Endometrium (tissue), 2 donors: Measurements from ENCODE around the gene PRR23A.
"Not testable (repeated sequence)": the region's sequence is repeated elsewhere in the genome, so short reads cannot be mapped to it uniquely, and the experiment has no call there.

Source experiments
- FAIRE-seq: peaks from 2 replicates; lab custom pipeline; 2012; peaks lifted over from hg19 to GRCh38; lab: Jason Lieb, UNC
- donor health status: control.
- donor health status: control.

PRR23A gene

GRCh38 chr3:139006051-139006716 is at the start of gene PRR23A:
Gene PRR23A (minus strand): TSS chr3:139006268. CDS start chr3:139006268, 0 bp downstream.
- no peak for FAIRE-seq

GRCh38 chr3:139052802-139053600 is 46.9 kb upstream of the PRR23A start:
- FAIRE-seq: no peak

GRCh38 chr3:139044366-139045210 is 38.5 kb upstream of the PRR23A start, which contains the start of gene PRR23C:
Gene PRR23C (minus strand): TSS chr3:139044892. CDS start chr3:139044620, 272 bp downstream.
- no peak for FAIRE-seq

- FAIRE-seq: no peak
These were observed 37.7 kb upstream of the PRR23A start for GRCh38 chr3:139043554-139044365.

GRCh38 chr3:139037478-139037877 is 31.4 kb upstream of the PRR23A start:
- no peak for FAIRE-seq

- FAIRE-seq: no peak
These were observed 26.4 kb upstream of the PRR23A start for GRCh38 chr3:139032326-139033002.

GRCh38 chr3:139030576-139030975 is 24.5 kb upstream of the PRR23A start:
- not testable (repeated sequence) for FAIRE-seq

- FAIRE-seq: no peak
These were observed 18.9 kb upstream of the PRR23A start for GRCh38 chr3:139024968-139025367.

- FAIRE-seq: no peak
These were observed 14.8 kb upstream of the PRR23A start, which contains the start of gene PRR23B for GRCh38 chr3:139020868-139021234. Gene PRR23B (minus strand): TSS chr3:139020926. CDS start chr3:139020661, 265 bp downstream.

- FAIRE-seq: no peak
These were observed 14.2 kb upstream of the PRR23A start for GRCh38 chr3:139020036-139020867.

- FAIRE-seq: no peak
These were observed 10.5 kb upstream of the PRR23A start for GRCh38 chr3:139016430-139017048.

- FAIRE-seq: no peak
These were observed 593 bp downstream of the PRR23A start for GRCh38 chr3:139005356-139005993.

- FAIRE-seq: no peak
These were observed 10.4 kb downstream of the PRR23A start for GRCh38 chr3:138995706-138996105.

- FAIRE-seq: no peak
These were observed 18.9 kb downstream of the PRR23A start for GRCh38 chr3:138987181-138987580.

GRCh38 chr3:138985932-138986331 is 20.1 kb downstream of the PRR23A start:
- no peak for FAIRE-seq

GRCh38 chr3:138984816-138985215 is 21.3 kb downstream of the PRR23A start:
- no peak for FAIRE-seq

- FAIRE-seq: no peak
These were observed 30.0 kb downstream of the PRR23A start for GRCh38 chr3:138976047-138976446.

GRCh38 chr3:138975351-138975750 is 30.7 kb downstream of the PRR23A start:
- FAIRE-seq: no peak

GRCh38 chr3:138974462-138974861 is 31.6 kb downstream of the PRR23A start:
- no peak for FAIRE-seq
